MM.1S (cell line): ENCODE measurements around the gene SYN1.

Experiments
- EZH2 ChIP-seq: fragments of 300-600 bp; sonication (generic); optimal IDR thresholded peaks from 2 replicates; pipeline ENCODE3; 2017; ENCODE audit warnings: low read depth, mild to moderate bottlenecking, antibody characterized with exemption, low read length, mixed read lengths
- TF ChIP-seq, protein P1 (sequence below): fragments of 300-600 bp; sonication (generic); IDR thresholded peaks from 2 replicates; pipeline ENCODE4 v1.5.1; 2016; ENCODE audit warnings: antibody characterized with exemption, low read length, mixed read lengths

DNA sequence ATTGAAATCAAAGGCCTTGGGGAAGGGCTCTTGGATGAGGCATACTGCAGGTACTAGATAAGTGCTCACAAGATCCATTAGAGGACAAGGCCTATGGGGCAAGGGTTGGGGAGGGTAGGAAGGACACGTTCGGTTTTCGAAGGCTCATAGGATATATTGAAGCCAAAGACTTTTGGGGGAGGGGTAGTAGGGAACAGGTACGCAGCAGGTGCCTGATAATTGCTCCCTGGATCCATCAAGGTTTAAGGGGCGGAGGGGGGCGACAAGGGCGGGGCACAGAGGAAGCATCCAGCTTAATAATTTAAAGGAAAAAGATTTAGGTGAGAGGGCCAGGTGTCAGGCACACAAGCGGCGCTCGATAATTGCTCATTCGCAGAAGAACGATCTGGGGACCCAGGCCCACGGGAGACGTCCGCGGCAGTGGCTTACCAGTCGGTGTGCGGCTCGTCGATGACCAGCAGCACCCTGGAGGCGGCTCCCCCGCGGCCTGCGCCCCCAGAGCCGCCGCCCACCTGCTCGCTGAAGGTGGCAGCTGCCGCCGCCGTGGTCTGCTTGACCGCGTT, 653 bp downstream of the SYN1 start:
- no peak for TF ChIP-seq EZH2
- TF ChIP-seq, protein P1, sequence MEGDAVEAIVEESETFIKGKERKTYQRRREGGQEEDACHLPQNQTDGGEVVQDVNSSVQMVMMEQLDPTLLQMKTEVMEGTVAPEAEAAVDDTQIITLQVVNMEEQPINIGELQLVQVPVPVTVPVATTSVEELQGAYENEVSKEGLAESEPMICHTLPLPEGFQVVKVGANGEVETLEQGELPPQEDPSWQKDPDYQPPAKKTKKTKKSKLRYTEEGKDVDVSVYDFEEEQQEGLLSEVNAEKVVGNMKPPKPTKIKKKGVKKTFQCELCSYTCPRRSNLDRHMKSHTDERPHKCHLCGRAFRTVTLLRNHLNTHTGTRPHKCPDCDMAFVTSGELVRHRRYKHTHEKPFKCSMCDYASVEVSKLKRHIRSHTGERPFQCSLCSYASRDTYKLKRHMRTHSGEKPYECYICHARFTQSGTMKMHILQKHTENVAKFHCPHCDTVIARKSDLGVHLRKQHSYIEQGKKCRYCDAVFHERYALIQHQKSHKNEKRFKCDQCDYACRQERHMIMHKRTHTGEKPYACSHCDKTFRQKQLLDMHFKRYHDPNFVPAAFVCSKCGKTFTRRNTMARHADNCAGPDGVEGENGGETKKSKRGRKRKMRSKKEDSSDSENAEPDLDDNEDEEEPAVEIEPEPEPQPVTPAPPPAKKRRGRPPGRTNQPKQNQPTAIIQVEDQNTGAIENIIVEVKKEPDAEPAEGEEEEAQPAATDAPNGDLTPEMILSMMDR, result no peak
